Measurements from ENCODE around the gene TDRD9. TPM values are rescaled to one million over a fixed set of nuclear protein-coding genes. Genes with fewer than 3 reads are reported as not detected.

The TDRD9 gene
- polyA plus RNA-seq, 1 experiment, result 2.2 TPM

DNA sequence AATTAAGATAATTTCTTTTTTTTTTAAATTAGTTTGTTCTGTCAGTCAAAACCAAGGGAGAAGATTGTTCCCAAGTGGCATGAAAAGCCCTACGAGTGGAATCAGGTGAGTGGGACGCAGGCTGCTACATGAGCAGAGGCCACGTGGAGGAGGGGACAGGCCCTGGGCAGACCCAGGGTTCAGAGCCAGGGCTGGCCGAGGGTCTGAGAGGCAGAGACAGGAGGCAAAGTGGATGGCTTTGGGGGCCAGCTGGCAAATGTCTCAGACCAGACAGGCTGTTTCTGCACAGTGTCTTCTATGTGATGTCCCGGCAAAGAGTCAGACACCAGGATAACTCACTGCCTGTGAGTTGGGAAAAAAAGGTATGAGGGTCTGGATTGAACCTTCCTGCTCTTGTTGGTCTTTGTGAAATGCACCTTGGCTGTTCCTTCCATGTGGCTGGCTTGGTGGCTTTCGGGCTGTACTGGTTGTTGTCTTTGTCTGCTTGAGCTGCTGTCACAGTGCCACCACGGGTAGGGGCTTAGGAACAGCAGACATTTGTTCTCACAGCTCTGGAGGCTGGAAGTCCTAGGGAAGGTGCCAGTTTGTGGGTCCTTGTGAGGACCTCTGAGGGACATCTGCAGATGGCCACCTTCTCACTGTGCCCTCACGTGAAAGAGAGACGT lies 121.5 kb downstream of the TDRD9 start:
- Histone ChIP-seq H3K36me3 (ENCODE audit: control insufficient read depth, insufficient read depth, low read length) (no peaks in the 10 kb centered on the region), H3K27me3 (ENCODE audit: control insufficient read depth, insufficient read depth, low read length) (peaks cover 1% of the 10 kb centered on the region; the same call in 1 of the 2 replicates), H3K4me3 (ENCODE audit: low read depth, low read length) (no peak overlapping the region)
- ChIA-PET POLR2A (no interaction called here), CTCF (no interaction called here)
- TF ChIP-seq, protein P1, sequence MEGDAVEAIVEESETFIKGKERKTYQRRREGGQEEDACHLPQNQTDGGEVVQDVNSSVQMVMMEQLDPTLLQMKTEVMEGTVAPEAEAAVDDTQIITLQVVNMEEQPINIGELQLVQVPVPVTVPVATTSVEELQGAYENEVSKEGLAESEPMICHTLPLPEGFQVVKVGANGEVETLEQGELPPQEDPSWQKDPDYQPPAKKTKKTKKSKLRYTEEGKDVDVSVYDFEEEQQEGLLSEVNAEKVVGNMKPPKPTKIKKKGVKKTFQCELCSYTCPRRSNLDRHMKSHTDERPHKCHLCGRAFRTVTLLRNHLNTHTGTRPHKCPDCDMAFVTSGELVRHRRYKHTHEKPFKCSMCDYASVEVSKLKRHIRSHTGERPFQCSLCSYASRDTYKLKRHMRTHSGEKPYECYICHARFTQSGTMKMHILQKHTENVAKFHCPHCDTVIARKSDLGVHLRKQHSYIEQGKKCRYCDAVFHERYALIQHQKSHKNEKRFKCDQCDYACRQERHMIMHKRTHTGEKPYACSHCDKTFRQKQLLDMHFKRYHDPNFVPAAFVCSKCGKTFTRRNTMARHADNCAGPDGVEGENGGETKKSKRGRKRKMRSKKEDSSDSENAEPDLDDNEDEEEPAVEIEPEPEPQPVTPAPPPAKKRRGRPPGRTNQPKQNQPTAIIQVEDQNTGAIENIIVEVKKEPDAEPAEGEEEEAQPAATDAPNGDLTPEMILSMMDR (IDR thresholded peaks at IDR 0.05; ENCODE audit: insufficient read depth, low read depth, low read length), result no peak
- DNase-seq (ENCODE audit: low read depth), result no peak

DNA sequence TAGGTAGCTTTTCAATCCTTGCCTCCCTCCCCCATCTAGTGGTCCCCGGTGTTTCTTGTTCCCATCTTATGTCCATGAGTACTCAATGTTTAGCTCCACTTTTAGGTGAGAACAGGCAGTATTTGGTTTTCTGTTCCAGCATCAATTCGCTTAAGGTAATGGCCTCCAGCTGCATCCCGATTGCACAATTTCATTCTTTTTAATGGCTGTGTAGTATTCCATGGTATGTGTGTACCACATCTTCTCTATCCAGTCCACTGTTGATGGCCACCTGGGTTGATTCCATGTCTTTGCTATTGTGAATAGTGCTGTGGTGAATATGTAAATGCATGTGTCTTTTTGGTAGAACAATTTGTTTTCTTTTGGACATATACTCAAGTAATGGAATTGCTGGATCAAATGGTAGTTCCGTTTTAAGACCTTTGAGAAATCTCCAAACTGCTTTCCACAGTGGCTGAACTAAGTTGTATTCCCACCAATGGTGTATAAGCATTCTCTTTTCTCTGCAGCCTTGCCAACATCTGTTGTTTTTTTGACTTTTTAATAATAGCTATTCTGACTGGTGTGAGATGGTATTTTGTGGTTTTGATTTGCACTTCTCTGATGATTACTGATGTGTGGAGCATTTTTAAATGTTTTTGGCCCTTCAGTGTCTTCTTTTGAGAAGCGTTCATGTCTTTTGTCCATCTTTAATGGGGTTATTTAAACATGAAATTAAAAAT lies 123.0 kb downstream of the TDRD9 start:
- TF ChIP-seq, protein P1 (IDR thresholded peaks at IDR 0.05; ENCODE audit: insufficient read depth, low read depth, low read length), result no peak
- H3K4me3 ChIP-seq (ENCODE audit: low read depth, low read length), result no peak overlapping the region
- H3K27me3 ChIP-seq (ENCODE audit: control insufficient read depth, insufficient read depth, low read length), result peaks cover 1% of the 10 kb centered on the region; the same call in 1 of the 2 replicates
- POLR2A ChIA-PET, result no interaction called here
- no peak for DNase-seq (ENCODE audit: low read depth)
- CTCF ChIA-PET, result interaction anchor here (1.4 kb wide), 1 partner anchor 27 kb away, joined by 4 read pairs; no protein-coding TSS in a partner anchor
- no peaks in the 10 kb centered on the region for H3K36me3 ChIP-seq (ENCODE audit: control insufficient read depth, insufficient read depth, low read length)

DNA sequence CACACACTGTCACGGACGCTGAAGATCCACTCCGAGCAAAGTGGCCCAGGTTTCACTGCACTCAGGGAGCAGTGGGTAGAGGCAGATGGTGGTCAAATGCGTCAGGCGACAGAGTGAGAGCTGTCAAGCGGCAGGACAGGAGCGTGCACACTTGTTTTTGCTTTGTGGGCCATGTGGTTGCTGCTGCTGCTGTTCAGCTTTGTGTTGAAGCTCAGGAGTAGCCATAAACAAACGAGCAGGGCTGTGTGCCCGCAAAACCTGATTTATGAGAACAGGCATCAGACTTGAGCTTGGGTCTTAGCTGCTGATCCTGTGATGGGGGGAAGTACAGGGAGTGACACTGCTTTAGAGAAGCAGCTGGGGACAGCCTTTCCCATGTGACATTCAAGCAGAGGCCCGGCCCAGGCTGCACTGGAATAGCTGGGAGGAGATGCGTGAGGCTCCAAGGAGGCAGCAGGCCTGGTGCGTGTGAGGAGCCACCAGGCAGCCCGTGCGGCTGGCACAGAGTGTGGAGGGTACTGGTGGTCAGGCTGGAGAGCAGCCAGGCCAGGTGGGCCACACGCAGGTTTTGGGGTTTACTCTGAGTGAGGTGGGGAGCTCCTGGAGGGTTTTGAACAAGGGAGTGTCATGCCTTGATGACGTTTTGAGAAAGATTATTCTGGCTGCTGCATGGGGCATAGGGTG lies 126.1 kb downstream of the TDRD9 start:
- TF ChIP-seq, protein P1 (IDR thresholded peaks at IDR 0.05; ENCODE audit: insufficient read depth, low read depth, low read length), result no peak
- Histone ChIP-seq H3K27me3 (ENCODE audit: control insufficient read depth, insufficient read depth, low read length) (peaks cover 1% of the 10 kb centered on the region; the same call in 1 of the 2 replicates), H3K4me3 (ENCODE audit: low read depth, low read length) (no peak overlapping the region), H3K36me3 (ENCODE audit: control insufficient read depth, insufficient read depth, low read length) (no peaks in the 10 kb centered on the region)
- POLR2A ChIA-PET, result no interaction called here
- CTCF ChIA-PET, result no interaction called here
- no peak for DNase-seq (ENCODE audit: low read depth)

DNA sequence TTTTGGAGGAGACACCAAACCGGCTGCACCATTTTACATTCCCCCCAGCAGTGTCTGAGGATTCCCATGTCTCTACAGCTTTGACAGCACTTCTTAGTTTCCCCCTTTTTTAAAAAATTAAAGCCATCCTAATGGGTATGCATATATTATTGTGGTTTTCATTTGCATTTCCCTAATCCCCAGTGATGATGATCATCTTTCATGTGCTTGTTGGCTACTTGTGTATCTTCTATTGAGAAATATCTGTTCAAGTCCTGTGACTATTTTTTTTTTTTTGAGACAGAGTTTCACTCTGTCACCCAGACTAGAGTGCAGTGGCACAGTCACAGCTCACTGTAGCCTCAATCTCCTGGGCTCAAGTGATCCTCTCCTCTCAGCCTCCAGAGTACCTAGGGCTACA lies 134.0 kb downstream of the TDRD9 start:
- CTCF ChIA-PET, result interaction anchor here (1.4 kb wide), 1 partner anchor 16 kb away, joined by 4 read pairs; no protein-coding TSS in a partner anchor
- H3K36me3 ChIP-seq (ENCODE audit: control insufficient read depth, insufficient read depth, low read length), result no peaks in the 10 kb centered on the region

More for the DNA sequence above, 134.0 kb downstream of the TDRD9 start:
- POLR2A ChIA-PET, result no interaction called here
- TF ChIP-seq, protein P1 (IDR thresholded peaks at IDR 0.05; ENCODE audit: insufficient read depth, low read depth, low read length), result no peak
- DNase-seq (ENCODE audit: low read depth), result no peak
- no peaks in the 10 kb centered on the region for H3K27me3 ChIP-seq (ENCODE audit: control insufficient read depth, insufficient read depth, low read length)
- H3K4me3 ChIP-seq (ENCODE audit: low read depth, low read length), result no peak overlapping the region
